ENCODE data around the gene DDX49.

Gene DDX49

DNA sequence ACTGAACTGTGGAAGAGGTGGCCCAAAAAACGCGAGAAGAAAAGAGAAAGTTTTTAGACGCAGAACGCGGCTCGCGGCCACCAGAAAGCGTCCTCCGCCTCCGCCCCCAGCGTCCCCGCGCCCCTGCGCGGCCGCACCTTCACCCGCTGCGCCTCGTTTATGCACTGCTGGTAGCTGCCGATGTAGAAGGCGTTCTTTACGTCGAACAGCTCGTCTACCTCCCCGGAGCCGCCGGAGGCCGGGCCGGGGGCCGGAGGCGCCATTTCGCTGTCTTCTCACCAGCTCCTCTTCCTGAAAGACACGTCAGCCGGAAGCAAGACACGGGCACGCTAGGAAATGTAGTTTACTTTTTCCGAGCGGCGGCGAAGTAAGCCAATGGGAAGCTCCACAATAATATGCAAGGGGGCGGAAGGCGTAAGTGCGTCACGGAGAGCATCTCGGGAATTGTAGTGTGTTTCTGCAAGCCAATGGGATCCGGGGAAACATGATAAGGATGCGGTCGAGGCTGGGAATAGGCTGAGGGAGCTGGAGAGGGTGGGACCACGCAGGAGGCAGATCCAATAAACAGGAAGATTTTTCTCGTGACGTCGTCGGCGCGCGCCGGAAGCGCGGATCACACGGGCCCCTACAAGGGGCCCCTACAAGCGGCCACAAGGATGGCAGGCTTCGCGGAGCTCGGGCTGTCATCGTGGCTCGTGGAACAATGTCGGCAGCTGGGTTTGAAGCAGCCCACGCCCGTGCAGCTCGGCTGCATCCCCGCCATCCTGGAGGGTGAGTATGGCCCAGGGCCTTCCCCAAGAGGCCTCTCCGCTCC, at the start of gene DDX49, which contains the start of gene COPE:
Gene DDX49 (plus strand): TSS at position 630 of the 814 bp plus-strand sequence. CDS start 27 bp downstream, at position 657.
Gene COPE (minus strand): TSS at position 302 of the 814 bp plus-strand sequence. CDS start 39 bp downstream, at position 263.
- peak; percentile 91 for FAIRE-seq

DNA sequence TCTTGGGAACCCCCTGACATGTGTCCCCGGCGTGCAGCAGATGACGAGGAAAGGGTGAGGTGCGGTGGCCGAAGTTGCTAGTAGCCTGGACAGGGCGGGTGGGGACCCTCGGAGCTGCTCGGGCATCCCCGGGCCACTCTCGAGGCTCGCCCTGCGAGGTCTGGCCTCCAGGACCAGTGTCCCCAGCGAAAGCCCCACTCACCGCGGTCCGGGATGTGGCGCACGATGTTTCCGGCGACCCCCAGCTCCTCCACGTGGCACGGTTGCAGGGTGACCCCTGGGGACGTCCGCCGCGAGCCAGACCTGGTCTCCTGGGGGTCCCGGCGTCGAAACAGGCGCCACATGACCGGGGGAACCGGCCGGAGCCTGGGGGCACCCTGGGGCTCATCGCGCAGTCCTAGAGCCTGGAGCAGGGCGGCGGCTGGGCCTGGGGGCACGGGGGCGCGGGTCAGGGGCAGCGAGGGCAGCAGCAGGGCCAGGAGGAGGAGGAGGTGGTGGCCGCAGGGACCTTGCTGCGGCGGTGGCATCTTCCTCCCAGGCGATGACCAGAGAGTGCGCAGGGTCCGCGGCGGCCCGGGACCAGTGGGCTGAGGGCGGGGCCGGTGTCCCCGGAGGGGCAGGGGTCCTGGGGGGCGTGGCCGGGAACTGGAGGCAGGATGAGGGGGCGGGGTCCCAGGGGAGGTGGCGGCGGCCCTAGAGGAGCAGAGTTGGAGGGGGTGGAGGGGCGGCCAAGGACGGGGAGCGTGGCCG, 49.6 kb upstream of the DDX49 start:
- no peak for FAIRE-seq

GRCh38 chr19:18870531-18871172, 48.9 kb upstream of the DDX49 start:
- no peak for FAIRE-seq

DNA sequence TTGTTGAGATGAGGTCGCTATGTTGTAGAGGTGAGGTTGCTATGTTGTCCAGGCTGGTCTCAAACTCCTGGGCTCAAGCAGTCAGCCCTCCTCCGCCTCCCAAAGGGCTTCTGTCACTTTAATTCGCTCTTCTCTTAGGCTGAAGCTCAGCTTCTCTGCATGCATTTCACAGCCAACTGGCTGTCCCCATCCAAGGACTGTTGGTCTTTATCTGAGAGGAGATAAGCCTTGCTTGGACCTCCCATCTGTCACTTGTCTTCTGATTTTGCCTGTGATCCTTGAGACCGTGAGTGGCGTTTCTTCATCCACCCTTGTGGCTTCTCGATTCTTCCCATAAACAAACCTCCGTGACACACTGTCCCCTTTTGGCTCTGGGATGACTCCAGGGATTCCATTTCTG, 48.0 kb upstream of the DDX49 start:
- no peak for FAIRE-seq

GRCh38 chr19:18875726-18876125, 43.8 kb upstream of the DDX49 start:
- FAIRE-seq: no peak

DNA sequence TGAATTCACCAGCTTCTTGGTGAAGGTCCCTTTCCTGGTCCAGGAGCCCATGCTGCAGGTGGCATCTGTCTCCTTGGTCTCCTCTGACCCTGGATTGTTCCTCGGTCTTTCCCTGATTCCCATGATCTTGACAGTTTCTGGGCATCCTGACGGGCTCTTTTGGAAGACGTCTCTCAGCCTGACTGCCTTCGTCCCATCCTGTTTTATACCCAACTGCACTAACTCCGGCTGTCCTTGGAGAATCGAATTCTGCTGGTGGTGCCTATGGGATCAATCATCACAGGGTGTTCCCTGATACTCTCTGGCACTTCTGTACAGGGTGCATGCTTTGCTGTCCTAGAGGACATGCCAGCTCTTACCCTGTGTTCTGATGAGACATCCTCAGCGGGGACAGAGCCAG, 42.6 kb upstream of the DDX49 start:
- no peak for FAIRE-seq

DNA sequence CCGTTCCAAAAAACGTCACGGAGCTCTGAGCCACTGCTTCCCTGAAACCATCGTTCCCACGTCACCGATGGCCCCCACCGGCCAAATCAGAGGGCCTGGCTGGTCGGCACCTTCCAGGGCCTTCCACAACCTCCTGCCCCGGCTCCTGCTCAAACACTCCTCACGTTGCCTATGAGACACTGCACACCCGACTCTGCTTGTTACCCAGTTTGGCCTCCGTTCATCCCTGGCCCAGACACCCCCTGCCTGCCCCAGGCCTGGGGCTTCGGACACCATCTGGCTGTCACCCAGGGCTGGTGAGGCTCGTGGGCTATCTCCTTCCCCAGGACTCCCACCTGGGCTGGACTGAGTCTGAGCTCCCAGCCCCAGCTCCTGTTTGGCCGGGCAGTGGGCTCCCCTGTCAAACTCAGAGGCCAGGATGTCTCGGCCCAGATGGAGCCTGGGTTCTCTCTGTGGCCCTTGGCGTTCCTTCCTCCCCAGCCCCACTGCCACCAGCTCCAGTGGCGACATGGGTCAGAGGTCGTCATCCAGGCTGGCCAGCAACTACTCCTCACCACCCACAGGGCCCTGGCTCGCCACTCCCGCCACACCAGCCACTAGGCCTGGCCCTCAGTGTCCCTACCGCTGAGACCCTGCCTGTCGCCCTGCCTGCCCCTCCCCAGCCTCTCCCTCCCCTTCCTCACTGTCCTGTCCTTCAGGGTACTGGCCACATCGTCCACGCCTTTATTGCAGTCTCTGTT, 41.3 kb upstream of the DDX49 start:
- FAIRE-seq: no peak

GRCh38 chr19:18878858-18879578, 40.5 kb upstream of the DDX49 start:
- no peak for FAIRE-seq

DNA sequence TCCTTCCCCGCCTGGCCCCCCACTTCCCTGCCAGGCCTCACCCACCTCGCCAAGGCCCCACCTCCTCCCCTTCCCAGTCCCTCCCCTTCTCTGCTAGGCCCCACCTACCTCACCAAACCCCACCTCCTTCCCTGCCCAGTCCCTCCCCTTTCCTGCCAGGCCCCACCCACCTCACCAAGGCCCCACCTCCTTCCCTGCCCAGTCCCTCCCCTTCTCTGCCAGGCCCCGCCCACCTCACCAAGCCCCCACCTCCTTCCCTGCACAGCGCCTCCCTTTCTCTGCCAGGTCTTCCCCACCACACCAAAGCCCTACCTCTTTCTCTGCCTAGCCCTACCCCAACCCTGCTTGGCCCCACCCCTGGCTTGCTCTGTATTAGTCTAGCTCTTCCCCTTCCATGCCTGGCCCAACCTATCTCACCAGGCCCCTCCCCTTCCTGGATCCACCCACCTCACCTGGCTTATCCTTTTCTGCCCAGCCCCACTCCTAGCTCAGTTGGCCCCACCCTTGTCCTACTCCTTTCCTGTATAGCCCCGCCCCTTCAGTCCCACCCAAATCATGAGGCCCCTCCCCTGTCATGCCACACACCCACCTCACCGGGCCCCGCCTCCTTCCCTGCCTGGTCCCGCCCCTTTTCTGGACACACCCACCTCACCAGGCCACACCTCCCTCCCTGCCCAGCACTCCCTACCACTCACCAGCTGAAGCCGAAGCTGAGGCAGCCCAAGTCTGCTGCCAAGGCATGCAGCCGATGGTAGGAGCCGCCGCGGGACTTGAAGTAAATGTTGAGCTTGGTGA, 39.7 kb upstream of the DDX49 start:
- FAIRE-seq: no peak

DNA sequence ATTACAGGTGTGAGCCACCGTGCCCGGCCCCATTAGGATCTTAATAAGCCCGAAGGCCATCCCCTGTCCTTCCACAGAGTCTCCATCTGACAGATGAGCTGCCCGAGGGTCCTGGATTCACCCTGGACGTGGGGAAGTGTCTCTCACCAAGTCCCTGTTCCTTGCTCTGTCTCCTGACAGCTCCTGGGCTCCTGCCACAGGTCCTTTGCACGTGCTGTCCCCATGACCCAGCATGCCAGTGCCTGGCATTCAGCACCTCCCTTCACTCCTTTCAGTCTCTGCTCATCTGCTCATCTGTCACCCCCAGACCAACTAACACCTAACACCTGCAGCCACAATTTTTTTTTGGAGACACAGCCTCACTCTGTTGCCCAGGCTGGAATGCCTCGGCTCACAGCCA, 38.0 kb upstream of the DDX49 start:
- no peak for FAIRE-seq

GRCh38 chr19:18883526-18884304, 35.8 kb upstream of the DDX49 start:
- no peak for FAIRE-seq

DNA sequence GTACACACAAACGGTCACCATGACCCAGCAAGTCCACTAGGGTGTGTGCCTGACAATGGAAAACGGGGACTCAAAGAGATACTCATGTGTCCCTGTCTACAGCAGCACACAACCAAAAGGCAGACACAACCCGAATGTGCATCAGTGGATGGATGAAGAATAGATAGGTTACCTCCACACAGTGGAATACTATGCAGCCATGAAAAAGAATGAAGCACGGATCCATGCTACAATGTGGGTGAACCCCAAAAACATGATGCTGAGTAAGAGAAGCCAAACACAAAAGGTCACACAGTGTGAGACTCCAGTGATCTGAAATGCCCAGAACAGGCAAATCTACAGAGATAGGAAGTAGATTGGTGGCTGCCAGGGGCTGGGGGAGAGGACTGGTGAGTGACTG, 32.5 kb upstream of the DDX49 start:
- FAIRE-seq: no peak

DNA sequence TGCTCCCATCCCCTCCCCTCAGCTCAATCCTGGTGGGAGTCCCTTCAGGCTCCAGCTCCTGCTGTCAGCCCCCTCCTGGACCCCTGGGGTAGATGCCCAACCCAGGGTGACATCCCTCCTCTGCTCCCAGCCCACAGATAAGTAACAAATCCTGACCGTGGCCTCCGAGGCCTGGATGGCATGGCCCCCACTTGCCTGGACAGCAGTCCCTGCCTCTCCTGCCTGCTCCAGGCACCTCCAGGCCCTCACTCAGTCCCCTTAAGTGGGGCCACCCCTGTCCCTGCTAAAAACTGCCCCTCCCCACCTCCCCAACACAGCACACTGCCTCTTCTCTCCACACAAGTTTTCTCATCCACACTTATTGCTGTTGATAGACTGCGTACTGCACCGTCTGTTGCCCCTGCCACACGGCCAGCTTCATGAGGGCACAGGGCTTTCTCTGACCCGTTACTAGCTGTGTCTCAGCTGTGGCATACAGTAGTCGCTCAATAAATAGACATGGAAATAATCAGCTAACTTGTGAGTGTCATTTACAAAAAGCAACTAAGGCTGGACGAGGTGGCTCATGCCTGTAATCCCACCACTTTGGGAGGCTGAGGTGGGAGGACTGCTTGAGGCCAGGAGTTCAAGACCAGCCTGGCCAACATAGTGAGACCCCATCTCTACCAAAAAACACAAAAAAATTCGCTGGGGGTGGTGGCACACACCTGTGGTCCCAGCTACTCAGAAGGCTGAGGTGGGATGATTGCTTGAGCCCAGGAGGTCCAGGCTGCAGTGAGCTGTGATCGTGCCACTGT, 29.4 kb upstream of the DDX49 start:
- no peak for FAIRE-seq

- no peak for FAIRE-seq
Measured at GRCh38 chr19:18893587-18894253, 25.8 kb upstream of the DDX49 start.

- FAIRE-seq: no peak
Measured at GRCh38 chr19:18894254-18895037, 25.1 kb upstream of the DDX49 start.

- no peak for FAIRE-seq
Measured at GRCh38 chr19:18895038-18895823, 24.3 kb upstream of the DDX49 start.

GRCh38 chr19:18895824-18896341, 23.6 kb upstream of the DDX49 start, which contains the start of gene CERS1:
TSS of gene CERS1 (minus strand) at chr19:18896158. CDS start at chr19:18896072, 86 bp downstream.
- no peak for FAIRE-seq
